Fibroblast of pulmonary artery (primary cell): ENCODE results near the gene ENAH.
A peak's percentile ranks its signal among the peaks of the same experiment; 100 is the strongest.

Source experiments
- DNase-seq: peaks from one replicate; pipeline ENCODE4 v3.0.0-alpha.2; 2010; ENCODE audit warnings: low read depth
- H3K4me3 ChIP-seq: replicated peaks from 2 replicates; pipeline ENCODE4 v1.5.1; 2011; ENCODE audit warnings: low read depth, mild to moderate bottlenecking, control low read depth, low read length, moderate library complexity
- CTCF ChIP-seq: IDR thresholded peaks from 2 replicates; pipeline ENCODE4 v1.5.1; 2011; ENCODE audit warnings: mild to moderate bottlenecking, control low read depth, low read length, inconsistent platforms; ENCODE audit errors: missing control alignments

Gene ENAH

GRCh38 chr1:225500624-225501192 lies 152.2 kb downstream of the ENAH start:
- TF ChIP-seq CTCF, result no peak
- H3K4me3 ChIP-seq, result no peak overlapping the region
- DNase-seq, result no peak

DNA sequence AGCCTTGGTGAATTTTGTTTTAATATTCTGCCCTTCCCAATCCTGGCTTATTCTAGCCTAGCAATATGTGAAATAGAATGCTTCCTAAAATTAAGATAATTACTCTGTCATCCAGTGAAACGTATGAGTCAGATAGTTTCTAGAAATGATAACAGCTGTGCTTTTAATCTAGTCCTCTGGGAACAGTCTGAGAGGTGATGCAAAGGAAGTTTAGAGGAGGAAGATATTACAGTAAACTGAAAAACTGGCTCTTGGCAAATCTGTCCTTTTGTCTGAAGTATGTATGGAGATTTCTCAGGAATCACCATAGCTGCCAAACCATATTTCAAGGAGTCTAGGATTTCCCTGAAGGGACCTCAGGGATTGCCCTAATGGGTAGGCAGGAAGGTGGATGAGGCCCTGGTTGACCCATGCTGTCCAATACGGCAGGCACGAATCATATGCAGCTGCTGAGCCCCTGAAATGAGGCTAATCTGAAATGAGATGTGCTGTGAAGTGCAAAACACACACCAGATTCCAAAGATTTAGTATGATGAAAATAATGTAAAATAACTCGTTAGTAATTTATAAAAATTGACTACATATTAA lies 154.3 kb downstream of the ENAH start:
- no peak for TF ChIP-seq CTCF
- no peak overlapping the region for H3K4me3 ChIP-seq
- peak; percentile 75 for DNase-seq

DNA sequence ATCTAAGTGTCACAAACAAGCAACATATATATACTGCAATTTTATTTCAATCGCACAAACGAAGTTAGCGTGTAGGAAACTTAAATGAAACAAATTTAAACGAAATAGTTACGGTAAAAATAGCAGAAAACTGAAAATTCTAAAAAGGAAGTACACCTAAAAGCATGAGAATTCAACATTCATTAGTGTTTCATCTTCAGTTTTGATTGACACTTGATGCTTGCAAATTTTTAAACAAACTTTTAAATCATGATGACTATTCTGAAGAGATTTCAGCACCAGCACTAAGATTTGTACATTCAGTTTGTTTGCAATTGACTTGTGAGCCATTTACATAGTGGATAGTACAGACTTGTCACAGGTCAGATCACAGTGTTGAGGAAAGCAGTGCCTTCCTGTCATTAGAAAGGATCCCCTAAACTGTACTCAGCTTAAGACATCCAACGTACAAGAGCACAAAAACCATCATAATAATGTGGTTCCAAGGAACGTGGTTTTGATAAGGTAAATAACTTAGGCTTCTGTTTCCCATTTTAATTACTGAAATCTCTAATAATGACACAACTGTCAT lies 158.0 kb downstream of the ENAH start:
- H3K4me3 ChIP-seq, result no peak overlapping the region
- no peak for TF ChIP-seq CTCF
- DNase-seq, result no peak

DNA sequence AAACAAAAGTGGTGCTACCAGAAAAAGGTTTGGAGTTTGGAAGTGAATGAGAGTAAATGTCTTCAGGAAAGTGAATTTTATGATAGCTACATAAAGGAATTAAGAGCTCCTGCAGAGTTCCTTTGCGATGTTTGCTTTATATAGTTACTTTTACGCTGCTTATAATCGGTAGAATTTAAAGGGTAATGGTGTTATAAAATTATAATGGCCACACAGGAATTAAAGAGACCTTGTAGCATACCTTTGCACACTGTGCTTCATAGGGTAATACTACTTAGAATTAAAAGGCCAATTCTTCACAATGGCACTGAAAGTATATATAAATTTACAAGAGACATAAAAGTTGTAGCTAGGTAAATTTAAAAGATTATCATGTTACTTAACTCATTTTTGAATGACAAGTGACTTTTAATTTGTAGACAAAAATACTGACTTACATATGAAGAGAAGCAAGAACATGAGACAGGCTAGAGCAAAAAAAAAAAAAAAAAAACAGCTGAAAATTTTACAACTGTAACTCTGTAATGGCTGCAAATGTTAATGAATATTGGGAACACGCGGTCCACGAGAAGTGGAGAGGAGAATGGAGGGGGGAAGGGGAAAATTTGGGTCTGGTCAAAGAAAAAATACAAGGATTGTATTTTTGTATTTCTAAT lies 159.2 kb downstream of the ENAH start:
- TF ChIP-seq CTCF, result no peak
- DNase-seq, result no peak
- no peak overlapping the region for H3K4me3 ChIP-seq

DNA sequence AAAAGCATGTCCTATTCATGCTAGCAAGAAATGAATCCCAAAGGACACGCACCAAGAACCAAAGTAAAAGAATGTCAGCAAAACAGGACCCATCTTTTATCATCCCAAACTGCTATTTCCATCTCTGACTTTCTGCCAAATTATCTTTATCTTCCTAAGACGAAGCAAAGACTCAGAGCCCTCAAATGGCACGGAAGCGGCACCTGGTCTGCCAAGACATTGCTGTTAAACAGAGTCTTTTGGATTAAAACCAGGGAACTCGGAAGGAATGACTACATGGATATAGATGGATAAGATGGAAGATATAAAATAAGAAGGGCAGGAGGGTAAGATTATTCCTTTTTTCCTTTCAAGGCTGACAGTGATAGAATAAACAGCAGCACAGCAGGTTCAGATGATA lies 164.2 kb downstream of the ENAH start:
- TF ChIP-seq CTCF, result no peak
- DNase-seq, result no peak
- H3K4me3 ChIP-seq, result no peak overlapping the region

DNA sequence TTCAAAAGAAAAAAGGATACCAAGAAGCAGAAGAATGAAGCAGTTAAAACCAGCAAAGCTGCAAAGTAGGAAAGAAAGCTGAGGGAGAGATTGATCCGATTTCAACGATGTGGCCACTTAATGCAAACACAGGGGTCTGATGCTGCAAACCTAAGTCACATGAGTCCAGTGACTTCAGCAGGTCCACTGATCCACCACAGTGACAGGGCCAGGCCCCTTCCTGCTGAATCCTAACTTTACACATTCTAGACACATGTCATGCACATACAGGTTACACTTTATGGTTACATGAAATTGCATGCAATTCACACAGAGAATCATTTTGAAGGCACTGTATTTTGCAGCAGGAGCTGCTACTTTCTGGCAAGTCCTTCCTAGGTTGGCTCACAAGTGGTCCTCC lies 166.1 kb downstream of the ENAH start:
- no peak for TF ChIP-seq CTCF
- H3K4me3 ChIP-seq, result no peak overlapping the region
- no peak for DNase-seq
